AG04450 (cell line): ENCODE measurements around the gene DUSP16. TPM values are rescaled to one million over a fixed set of nuclear protein-coding genes. Genes with fewer than 3 reads are reported as not detected.

ENCODE experiments used
- CTCF ChIA-PET: fragments of 300-600, 350-600 bp; formaldehyde crosslinking; extraction: SDS; loops from one replicate; lab custom pipeline; 2022; ENCODE audit warnings: antibody characterized with exemption, inconsistent platforms; lab: Charles Lee
- POLR2A ChIA-PET: fragments of 350-600 bp; formaldehyde crosslinking; extraction: SDS; loops from one replicate; lab custom pipeline; 2021; ENCODE audit warnings: antibody characterized with exemption, inconsistent platforms; lab: Yijun Ruan, JAX
- DNase-seq: peaks from one replicate; pipeline ENCODE4 v3.0.0-alpha.2; 2011; ENCODE audit warnings: low read depth, low spot score
- H3K27ac ChIP-seq: one replicate; pipeline ENCODE4 v1.5.1; 2012; ENCODE audit warnings: low read depth, low read length, control low read depth
- H3K27me3 ChIP-seq: one replicate; pipeline ENCODE4 v1.6.0; 2012; ENCODE audit warnings: low read length; ENCODE audit not compliant: control insufficient read depth, insufficient read depth
- H3K4me3 ChIP-seq: 2 replicates; pipeline ENCODE4 v1.5.1; 2011; ENCODE audit warnings: mild to moderate bottlenecking, low read depth, low read length, control low read depth
- H3K9me3 ChIP-seq: 2 replicates; pipeline ENCODE4 v1.5.1; 2012; ENCODE audit warnings: low read length; ENCODE audit not compliant: control insufficient read depth, insufficient read depth
- CTCF ChIP-seq: IDR thresholded peaks from 2 replicates; pipeline ENCODE4 v1.5.1; 2011; ENCODE audit warnings: low read depth, low read length, control low read depth, inconsistent platforms
- polyA plus RNA-seq: library from polyadenylated mRNA; depleted of rRNA; stranded (reverse); fragments of >200 nt; gene quantifications from 2 replicates; pipeline ENCODE4 v1.2.3, GENCODE V29; 2011; rRNA removed

The DUSP16 gene
- polyA plus RNA-seq, 1 experiment, result 12.8 TPM

DNA sequence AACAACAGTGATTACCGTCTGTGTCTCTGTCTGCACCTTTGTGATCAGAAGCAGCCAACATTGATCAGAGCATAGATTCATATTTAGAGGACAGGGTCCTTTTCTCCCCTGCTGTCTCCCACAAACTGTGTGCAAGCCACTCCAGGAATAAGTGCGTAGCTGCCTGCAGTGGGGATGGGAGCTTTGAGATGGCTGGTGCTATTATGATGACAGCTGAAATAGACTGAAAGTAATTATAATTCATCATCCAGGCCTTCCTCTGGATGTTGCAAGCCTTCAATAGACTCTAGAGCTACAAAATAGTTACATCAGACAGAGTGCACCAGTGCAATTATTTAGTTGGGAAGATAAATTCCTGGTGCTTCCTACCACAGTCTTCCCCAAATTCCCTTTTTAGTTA lies 137.7 kb downstream of the DUSP16 start:
- H3K27ac ChIP-seq, result no peak overlapping the region
- DNase-seq, result no peak
- ChIA-PET CTCF (interaction anchor here (0.6 kb wide), 1 partner anchor 477 kb away, joined by 3 read pairs; no protein-coding TSS in a partner anchor), POLR2A (no interaction called here)
- peaks cover 4% of the 10 kb centered on the region for H3K9me3 ChIP-seq
- no peaks in the 10 kb centered on the region for H3K27me3 ChIP-seq
- no peak overlapping the region for H3K4me3 ChIP-seq
- no peak for TF ChIP-seq CTCF

Other genes with a start within 250 kb of the DUSP16 start
- gene MANSC1, start 212.6 kb downstream of the DUSP16 start, polyA plus RNA-seq, result 2.8 and 4.2 TPM in 2 replicates
- 13.6 and 14.1 TPM in 2 replicates for gene BORCS5, start 205.8 kb downstream of the DUSP16 start, polyA plus RNA-seq
- gene CREBL2, start 49.0 kb upstream of the DUSP16 start, polyA plus RNA-seq, result 24.2 and 31.0 TPM in 2 replicates
- gene GPR19, start 133.3 kb upstream of the DUSP16 start, polyA plus RNA-seq, result 0.09 and 0.16 TPM in 2 replicates
- 17.9 and 23.1 TPM in 2 replicates for gene CDKN1B, start 154.5 kb upstream of the DUSP16 start, polyA plus RNA-seq
- 2.2 and 2.6 TPM in 2 replicates for gene APOLD1, start 222.8 kb upstream of the DUSP16 start, polyA plus RNA-seq